Measurements from ENCODE around the gene DSG2.

DNA sequence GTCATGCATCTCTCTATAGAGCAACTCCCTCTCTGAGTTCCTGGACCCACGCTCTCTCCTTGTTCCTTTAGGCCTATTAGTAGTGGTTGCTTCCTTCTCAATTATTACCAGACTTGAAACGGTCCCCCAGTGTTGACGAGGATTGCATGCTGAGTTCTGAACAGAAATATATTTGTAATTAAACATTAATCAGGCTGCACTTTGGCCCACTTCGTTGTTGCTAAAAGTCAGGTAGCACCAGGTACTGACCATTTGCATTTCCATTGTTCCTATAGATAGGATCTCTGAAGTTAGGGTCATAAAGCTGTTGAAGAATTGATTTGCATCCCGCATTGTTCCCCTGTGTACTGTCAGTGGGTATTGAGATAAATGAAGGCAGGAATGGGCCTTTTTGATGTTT, 56.8 kb downstream of the DSG2 start:
- TF ChIP-seq EZH2 (IDR thresholded peaks at IDR 0.05; ENCODE audit: borderline replicate concordance, low read depth, low read length, poor library complexity, severe bottlenecking) = no peak
- TF ChIP-seq, protein P1, sequence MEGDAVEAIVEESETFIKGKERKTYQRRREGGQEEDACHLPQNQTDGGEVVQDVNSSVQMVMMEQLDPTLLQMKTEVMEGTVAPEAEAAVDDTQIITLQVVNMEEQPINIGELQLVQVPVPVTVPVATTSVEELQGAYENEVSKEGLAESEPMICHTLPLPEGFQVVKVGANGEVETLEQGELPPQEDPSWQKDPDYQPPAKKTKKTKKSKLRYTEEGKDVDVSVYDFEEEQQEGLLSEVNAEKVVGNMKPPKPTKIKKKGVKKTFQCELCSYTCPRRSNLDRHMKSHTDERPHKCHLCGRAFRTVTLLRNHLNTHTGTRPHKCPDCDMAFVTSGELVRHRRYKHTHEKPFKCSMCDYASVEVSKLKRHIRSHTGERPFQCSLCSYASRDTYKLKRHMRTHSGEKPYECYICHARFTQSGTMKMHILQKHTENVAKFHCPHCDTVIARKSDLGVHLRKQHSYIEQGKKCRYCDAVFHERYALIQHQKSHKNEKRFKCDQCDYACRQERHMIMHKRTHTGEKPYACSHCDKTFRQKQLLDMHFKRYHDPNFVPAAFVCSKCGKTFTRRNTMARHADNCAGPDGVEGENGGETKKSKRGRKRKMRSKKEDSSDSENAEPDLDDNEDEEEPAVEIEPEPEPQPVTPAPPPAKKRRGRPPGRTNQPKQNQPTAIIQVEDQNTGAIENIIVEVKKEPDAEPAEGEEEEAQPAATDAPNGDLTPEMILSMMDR (conservative IDR thresholded peaks at IDR 0.05; ENCODE audit: low read depth, low read length) = no peak

Measured in A673 (cell line).